Measurements from ENCODE around the gene CDC25A.

Gene CDC25A

GRCh38 chr3:48225587-48225986 is 37.4 kb upstream of the CDC25A start:
- H3K4me1 ChIP-seq (ENCODE audit: insufficient read depth, low read length, severe bottlenecking), result peaks cover 56% of the 10 kb centered on the region
- H3K9me2 ChIP-seq (ENCODE audit: low read depth, low read length), result no peaks in the 10 kb centered on the region
- no peak for TF ChIP-seq CTCF (IDR thresholded peaks at IDR 0.05; ENCODE audit: low read length)
- H3K79me2 ChIP-seq (ENCODE audit: insufficient read depth, low read length), result no peaks in the 10 kb centered on the region
- no peaks in the 10 kb centered on the region for H3K27me3 ChIP-seq (ENCODE audit: insufficient read depth, low read length)
- H4K20me1 ChIP-seq (ENCODE audit: insufficient read depth, low read length), result no peaks in the 10 kb centered on the region
- H3K36me3 ChIP-seq (ENCODE audit: insufficient read depth, low read length), result no peaks in the 10 kb centered on the region
- peak overlapping the region; percentile 96 for H3K27ac ChIP-seq (ENCODE audit: low read depth, low read length, poor library complexity, severe bottlenecking)
- H3K4me3 ChIP-seq (ENCODE audit: low read depth, low read length, poor library complexity, severe bottlenecking), result no peak overlapping the region
- no peaks in the 10 kb centered on the region; the same call in 1 of the 2 replicates for H3F3A ChIP-seq (ENCODE audit: insufficient read depth, low read length)
- no peak overlapping the region for H2AFZ ChIP-seq (ENCODE audit: low read length)
- no peak overlapping the region; the same call in 1 of the 2 replicates for H3K9ac ChIP-seq (ENCODE audit: low read length)
- H3K4me2 ChIP-seq (ENCODE audit: low read length), result no peak overlapping the region
- H3K9me3 ChIP-seq (ENCODE audit: low read length), result no peaks in the 10 kb centered on the region

GRCh38 chr3:48222616-48223513 is 34.6 kb upstream of the CDC25A start, which contains the start of gene CAMP:
TSS of gene CAMP (plus strand) at chr3:48223495. CDS start at chr3:48223512, 17 bp downstream.
- H4K20me1 ChIP-seq (ENCODE audit: insufficient read depth, low read length), result no peaks in the 10 kb centered on the region
- H3F3A ChIP-seq (ENCODE audit: insufficient read depth, low read length), result no peaks in the 10 kb centered on the region; the same call in 1 of the 2 replicates
- TF ChIP-seq CTCF (IDR thresholded peaks at IDR 0.05; ENCODE audit: low read length) (no peak), EZH2 (IDR thresholded peaks at IDR 0.05; ENCODE audit: borderline replicate concordance, low read length) (no peak)
- peak within 1 kb of the TSS; percentile 96 for H3K27ac ChIP-seq (ENCODE audit: low read depth, low read length, poor library complexity, severe bottlenecking)
- peak within 1 kb of the TSS; percentile 30 for H3K4me3 ChIP-seq (ENCODE audit: low read depth, low read length, poor library complexity, severe bottlenecking)
- no peak within 1 kb of the TSS for H2AFZ ChIP-seq (ENCODE audit: low read length)
- no peaks in the 10 kb centered on the region for H3K36me3 ChIP-seq (ENCODE audit: insufficient read depth, low read length)
- H3K9me2 ChIP-seq (ENCODE audit: low read depth, low read length), result no peaks in the 10 kb centered on the region
- no peaks in the 10 kb centered on the region for H3K79me2 ChIP-seq (ENCODE audit: insufficient read depth, low read length)
- H3K9me3 ChIP-seq (ENCODE audit: low read length), result no peaks in the 10 kb centered on the region
- H3K9ac ChIP-seq (ENCODE audit: low read length), result peak within 1 kb of the TSS; percentile 47; the same call in 1 of the 2 replicates
- H3K4me1 ChIP-seq (ENCODE audit: insufficient read depth, low read length, severe bottlenecking), result peaks cover 56% of the 10 kb centered on the region
- peak within 1 kb of the TSS; percentile 52 for H3K4me2 ChIP-seq (ENCODE audit: low read length)
- H3K27me3 ChIP-seq (ENCODE audit: insufficient read depth, low read length), result no peaks in the 10 kb centered on the region

GRCh38 chr3:48220746-48221145 is 32.5 kb upstream of the CDC25A start:
- H4K20me1 ChIP-seq (ENCODE audit: insufficient read depth, low read length), result no peaks in the 10 kb centered on the region
- H3K27me3 ChIP-seq (ENCODE audit: insufficient read depth, low read length), result no peaks in the 10 kb centered on the region
- H3K4me3 ChIP-seq (ENCODE audit: low read depth, low read length, poor library complexity, severe bottlenecking), result no peak overlapping the region
- H3K4me1 ChIP-seq (ENCODE audit: insufficient read depth, low read length, severe bottlenecking), result peaks cover 42% of the 10 kb centered on the region
- no peak overlapping the region for H3K27ac ChIP-seq (ENCODE audit: low read depth, low read length, poor library complexity, severe bottlenecking)
- no peaks in the 10 kb centered on the region for H3K9me2 ChIP-seq (ENCODE audit: low read depth, low read length)
- H3K36me3 ChIP-seq (ENCODE audit: insufficient read depth, low read length), result no peaks in the 10 kb centered on the region
- no peak overlapping the region for H3K4me2 ChIP-seq (ENCODE audit: low read length)
- no peaks in the 10 kb centered on the region for H3K79me2 ChIP-seq (ENCODE audit: insufficient read depth, low read length)
- TF ChIP-seq EZH2 (IDR thresholded peaks at IDR 0.05; ENCODE audit: borderline replicate concordance, low read length) (no peak), CTCF (IDR thresholded peaks at IDR 0.05; ENCODE audit: low read length) (no peak)
- no peaks in the 10 kb centered on the region for H3F3A ChIP-seq (ENCODE audit: insufficient read depth, low read length)
- H3K9me3 ChIP-seq (ENCODE audit: low read length), result no peaks in the 10 kb centered on the region
- no peak overlapping the region for H3K9ac ChIP-seq (ENCODE audit: low read length)
- no peak overlapping the region for H2AFZ ChIP-seq (ENCODE audit: low read length)
